NB4 (cell line): ENCODE data around the gene DDX59.

Source experiments
- CTCF ChIP-seq: IDR thresholded peaks from one replicate; pipeline ENCODE4 v1.5.1; 2012; ENCODE audit warnings: low read depth, low read length
- POLR2A ChIP-seq: IDR thresholded peaks from 2 replicates; pipeline ENCODE4 v1.6.1; 2011; ENCODE audit warnings: mild to moderate bottlenecking; ENCODE audit not compliant: insufficient read length; ENCODE audit errors: extremely low read depth
- TF ChIP-seq, protein P1 (sequence below): IDR thresholded peaks from 2 replicates; pipeline ENCODE4 v1.6.1; 2011; ENCODE audit warnings: low read depth, low read length

GRCh38 chr1:200628223-200628881, 41.4 kb downstream of the DDX59 start:
- TF ChIP-seq POLR2A (no peak), CTCF (no peak)
- TF ChIP-seq, protein P1, sequence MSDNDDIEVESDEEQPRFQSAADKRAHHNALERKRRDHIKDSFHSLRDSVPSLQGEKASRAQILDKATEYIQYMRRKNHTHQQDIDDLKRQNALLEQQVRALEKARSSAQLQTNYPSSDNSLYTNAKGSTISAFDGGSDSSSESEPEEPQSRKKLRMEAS: no peak
